HG03097 (cell line): ENCODE data around the gene ZNF423.

Source experiments
- ATAC-seq: cut with Tn5 transposase; IDR thresholded peaks from one replicate; pipeline ENCODE4 v1.9.1; 2021; ENCODE audit not compliant: unreplicated experiment, low FRiP score

Gene ZNF423

DNA sequence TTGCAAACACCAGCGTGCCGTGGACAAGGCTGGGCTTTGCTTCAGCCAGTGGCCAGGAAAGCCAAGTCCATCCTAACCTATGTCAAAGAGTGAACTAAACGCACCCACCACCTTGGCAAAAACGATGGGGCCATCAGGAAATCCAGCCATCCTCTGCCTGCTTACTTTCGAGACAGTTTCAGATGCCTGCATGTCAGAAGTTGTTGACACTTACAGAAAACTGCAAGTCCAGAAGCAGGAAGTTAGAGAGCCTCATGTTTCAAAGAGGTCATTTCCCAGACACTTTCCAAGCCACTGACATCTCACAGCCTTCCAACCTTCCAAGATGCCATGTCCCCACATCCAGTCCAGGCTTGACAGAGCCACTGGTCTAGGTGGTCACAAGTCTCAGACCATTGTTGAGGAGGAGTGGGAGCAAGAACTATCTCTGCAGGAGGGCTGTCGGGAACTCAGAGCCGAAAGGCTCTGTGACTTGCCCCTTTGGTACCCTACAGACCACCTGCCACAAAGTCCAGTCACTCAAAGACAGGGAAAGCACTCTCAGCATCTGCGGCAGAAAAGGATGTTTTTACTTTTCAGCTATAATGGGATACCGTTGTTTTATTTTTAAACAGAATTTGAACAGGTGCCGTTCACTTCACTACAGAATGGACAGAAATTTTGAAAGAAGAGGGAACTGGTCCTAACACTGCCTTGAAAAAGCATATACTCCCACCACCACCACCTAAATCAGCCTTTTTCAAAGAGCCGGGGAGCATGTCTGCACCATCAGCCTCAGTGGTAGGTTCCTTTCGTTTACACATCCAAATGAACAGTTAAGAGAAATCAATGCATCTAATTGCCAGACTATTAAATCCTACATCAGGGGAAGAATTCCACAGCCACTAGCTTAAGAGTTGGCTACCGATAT, 5.1 kb downstream of the ZNF423 start:
- ATAC-seq: no peak

DNA sequence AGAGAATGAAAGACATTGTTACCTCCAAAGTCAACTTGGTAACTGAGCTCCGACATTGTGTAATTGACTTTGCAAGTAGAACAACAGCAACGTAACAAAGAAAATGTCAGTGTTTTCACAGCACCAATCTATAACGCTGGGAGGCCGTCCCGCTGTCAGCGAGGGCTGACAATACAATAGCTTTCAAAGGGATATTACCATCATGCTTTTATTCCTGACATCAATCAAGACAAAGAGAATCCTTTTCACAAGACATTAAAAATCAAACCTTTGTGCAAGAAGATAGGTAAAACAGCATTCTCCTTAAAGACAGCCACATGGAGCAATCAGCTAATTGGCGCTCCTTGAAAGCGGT, 6.2 kb downstream of the ZNF423 start:
- no peak for ATAC-seq

DNA sequence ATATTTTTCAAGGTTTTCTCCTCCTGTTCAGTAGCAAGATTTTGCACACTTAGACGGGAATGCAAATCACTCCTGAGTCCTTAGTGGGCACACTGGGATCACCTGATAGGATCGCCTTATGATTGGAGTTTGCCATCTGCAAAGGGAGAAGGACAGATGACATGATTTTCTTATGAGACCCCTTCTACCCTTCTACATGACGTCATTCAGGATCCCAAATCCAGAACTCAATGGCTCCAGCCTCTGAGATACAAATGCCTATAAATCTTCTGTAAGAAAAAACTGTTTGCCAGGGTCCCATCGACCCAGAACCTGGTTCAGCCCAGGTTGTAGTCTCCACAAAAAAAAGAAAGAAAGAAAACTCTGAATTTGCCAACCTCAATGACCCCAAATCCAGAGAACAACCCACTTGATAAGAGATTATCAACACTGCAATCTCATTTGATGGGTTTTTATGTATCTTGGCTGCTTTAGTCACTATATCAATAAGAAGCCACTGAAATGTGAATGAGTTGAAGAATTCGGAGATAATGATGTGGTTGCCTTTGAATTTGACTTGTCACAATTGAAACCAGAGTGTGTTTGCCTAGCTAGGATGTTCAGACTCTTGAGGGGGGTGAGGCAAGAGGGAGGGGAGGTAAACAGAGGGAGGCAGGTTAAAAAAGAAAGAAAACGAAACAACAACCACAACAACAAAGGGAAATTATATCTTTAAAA, 6.7 kb downstream of the ZNF423 start:
- ATAC-seq: no peak

- ATAC-seq: no peak
Observed at GRCh38 chr16:49848530-49848929, 7.4 kb downstream of the ZNF423 start.

DNA sequence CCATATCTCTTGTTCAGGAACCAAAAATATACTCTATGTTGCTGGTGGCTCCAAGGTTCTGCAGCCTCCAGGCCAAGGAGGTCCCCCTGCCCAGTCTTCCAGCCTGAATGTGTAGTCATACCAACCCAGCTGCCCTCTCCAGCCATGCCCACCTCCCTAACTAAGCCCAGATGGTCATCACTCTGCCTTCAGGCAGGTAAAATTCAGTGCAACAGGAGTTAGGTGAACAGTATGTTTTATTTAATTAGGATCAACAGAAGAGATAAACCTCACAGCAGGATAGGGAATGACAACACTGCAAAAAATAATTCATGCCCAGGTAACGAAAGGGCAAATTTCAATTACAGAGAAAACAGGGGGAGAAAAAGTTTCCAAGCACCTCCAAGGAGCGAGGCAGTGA, 9.1 kb downstream of the ZNF423 start:
- ATAC-seq: no peak

GRCh38 chr16:49844359-49844758, 11.6 kb downstream of the ZNF423 start:
- no peak for ATAC-seq

- no peak for ATAC-seq
Observed at GRCh38 chr16:49843758-49844157, 12.2 kb downstream of the ZNF423 start.

GRCh38 chr16:49842972-49843371, 12.9 kb downstream of the ZNF423 start:
- ATAC-seq: no peak

DNA sequence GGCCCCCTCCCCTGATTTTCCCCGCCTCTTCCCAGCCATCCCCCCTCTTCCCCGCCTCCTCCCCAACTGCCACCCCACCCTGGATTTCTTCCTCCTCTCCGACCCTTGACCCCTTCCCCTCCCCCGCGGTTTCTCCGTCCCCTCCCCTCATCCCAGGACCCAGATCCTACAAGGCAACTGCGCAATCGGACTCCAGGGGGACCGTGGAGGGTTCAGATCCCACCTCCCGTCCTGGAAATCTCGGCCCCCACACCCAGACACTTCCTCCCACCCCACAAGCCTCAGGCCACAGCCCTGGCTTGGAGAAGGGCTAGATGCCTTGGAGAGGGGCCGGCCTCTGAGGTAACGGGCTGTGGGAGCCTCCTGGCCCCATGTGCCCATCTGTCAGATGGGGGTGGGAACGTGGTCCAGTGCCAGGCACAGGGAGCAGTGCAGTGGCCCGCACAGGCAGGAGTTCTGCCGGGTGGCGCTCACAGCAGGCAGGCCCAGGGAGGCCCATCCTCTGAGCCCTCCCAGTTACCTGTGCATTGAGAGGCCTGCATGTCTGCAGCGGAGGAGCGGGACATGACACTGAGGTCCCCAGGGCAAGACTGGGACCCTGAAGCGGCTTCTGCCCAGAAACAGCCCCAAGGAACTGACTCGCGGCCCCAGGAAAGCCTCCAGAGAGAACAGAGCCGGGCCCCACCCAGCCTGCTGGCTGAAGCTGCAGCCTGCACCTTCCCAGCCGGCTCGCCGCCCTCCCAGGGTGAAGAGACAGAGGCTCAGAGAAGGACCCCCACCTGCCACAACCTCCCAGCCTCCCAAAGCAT, 16.7 kb downstream of the ZNF423 start:
- no peak for ATAC-seq

DNA sequence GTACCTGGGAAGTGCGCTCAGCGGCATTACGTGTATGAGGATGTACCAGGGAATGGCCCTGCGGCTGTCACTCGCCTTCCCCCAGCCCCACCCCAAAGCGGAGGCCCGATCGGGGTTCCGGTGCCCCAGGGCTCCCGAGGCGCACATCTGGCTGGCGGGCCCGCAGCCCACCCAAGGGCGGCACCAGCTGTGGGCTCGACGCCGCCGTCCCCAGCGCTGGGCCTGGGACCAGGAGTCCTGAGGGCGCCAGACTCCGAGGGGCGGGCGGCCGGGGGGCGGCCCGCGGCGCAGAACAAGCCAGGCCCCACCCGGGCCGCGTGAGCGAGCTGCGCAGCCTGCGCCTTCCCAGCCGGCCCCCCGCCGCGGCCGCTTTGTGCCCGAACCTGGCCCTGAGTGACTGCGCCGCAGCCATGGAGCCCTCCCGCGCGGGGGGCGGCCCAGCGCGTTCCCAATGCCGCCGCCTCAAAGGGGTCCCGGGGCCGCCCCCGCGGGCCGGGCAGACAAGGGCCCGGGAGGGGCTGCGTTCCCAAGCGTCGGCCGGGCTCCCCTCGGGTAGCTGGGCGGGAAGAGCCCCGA, 17.4 kb downstream of the ZNF423 start:
- no peak for ATAC-seq

GRCh38 chr16:49837688-49838410, 18.1 kb downstream of the ZNF423 start:
- ATAC-seq: no peak

DNA sequence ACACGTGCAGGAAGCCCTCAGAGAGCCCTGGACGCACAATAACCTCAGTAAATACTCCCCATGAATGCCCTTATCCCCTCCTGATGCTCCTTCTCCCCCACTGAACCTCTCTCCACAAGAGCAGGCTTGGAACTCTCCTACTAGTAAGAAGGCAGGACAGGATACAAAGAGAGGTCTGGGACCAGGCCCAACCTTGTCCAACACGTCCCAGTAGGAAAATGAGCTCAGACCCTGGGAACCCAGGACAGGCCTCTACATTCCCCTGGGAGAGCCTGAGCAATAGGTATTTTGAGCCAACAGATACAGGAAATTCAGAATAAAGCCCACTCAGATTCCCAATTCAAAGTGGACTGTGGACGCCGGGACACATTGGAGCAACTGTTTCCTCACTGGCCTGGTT, 19.2 kb downstream of the ZNF423 start:
- ATAC-seq: no peak

DNA sequence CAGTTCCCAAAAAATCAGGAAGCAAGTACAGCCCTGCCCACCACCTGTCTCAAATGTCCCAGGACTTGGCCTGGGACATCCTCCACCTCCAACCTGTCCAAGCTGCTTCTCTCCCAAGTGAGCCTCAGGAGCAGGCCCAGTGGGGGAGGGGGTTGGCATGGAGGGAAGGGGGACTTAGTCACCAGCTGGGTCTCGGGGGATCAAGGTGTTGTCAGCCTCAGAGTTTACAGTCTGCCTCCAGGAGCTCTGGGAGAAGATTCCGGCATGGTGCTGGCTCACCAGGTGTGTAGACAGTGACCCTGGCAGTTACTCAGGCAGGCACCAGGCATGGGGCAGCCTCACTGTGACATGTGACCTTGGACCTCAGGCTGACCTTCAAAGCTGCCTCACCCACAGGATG, 19.7 kb downstream of the ZNF423 start:
- ATAC-seq: no peak

GRCh38 chr16:49835161-49835777, 20.6 kb downstream of the ZNF423 start:
- ATAC-seq: no peak

DNA sequence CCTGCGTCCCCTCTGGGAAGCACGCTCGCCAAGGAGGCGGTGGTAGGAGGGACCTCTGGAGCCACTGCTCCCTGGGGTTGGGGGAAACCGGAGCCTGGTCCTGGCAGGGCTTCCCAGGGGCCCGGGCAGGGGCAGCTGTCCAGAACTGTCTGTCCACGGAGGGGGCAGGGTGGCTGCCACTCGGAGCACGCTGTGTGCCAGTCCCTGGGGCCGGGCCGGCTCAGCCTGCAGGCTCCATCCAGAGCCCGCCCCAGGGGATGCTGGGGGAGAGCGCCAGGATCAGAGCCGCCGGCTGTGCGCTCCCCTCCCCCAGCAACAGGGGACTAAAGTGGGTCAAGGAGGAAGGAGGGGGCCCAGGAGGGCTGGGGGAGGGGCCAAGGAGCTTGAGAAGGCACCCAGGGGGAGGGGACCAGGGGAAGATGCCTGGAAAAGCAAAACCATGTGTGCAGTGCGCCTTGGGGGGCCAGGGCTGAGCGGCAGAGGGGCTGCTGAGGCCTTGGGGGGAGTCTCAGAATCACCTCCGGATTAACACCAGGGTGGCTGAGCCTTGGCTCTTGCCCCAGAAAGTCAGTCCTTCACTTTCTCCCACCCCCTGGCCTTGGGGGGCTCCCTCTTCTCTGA, 21.3 kb downstream of the ZNF423 start:
- ATAC-seq: no peak

DNA sequence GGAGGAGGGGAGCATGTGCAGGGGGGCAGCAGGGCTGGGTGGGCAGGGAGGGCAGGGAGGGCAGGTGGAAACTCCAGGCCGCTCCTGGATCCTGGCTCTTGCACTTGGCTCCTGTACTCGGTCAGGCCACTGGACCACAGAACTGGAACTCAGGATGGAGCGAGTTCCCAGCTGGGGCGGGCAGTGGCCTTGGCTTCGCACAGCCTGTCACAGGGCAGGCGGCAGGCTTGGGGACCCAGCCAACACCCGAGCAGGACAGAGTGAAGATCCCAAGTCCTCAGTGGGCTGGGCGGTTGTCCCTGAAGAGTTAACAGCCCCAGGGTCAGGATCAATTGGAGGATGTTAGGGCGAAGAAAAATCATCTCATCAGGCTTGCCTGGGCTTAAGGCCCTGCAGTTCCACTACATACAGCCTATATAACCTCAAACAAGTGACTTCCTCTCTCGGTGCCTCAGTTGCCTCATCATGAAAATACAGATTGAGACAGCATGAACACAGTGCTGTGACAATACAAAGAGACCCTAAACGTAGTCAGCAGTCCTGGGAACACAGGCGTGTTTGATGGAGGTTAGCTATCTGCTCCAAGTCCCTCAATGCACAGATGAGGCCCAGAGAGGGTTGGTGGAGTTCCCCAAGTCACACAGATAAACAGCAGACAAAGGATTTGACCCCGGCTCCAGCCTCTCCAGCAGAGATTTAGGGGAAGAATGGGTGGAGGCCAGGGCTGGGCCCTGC, 21.9 kb downstream of the ZNF423 start:
- ATAC-seq: no peak

- ATAC-seq: no peak
Observed at GRCh38 chr16:49833085-49833484, 22.8 kb downstream of the ZNF423 start.

DNA sequence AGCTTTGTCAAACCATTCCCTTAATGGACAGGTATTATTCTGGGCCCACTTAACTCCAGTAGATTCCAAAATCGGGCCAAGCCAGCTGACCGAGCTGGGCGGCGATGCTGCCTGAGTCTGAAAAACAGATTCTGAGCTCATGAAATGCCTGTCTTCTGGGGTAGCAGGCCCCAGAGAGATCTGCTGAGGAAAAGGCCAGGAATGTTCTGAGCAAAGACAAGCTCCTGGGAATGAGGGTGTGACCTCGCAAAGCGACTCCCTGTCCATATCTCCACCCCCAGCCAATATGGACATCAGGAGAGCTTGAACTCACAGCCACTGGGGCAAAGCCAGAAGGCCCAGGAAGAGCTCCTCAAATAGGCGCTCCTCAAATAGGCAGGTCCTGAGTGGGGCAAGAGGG, 23.7 kb downstream of the ZNF423 start:
- no peak for ATAC-seq

DNA sequence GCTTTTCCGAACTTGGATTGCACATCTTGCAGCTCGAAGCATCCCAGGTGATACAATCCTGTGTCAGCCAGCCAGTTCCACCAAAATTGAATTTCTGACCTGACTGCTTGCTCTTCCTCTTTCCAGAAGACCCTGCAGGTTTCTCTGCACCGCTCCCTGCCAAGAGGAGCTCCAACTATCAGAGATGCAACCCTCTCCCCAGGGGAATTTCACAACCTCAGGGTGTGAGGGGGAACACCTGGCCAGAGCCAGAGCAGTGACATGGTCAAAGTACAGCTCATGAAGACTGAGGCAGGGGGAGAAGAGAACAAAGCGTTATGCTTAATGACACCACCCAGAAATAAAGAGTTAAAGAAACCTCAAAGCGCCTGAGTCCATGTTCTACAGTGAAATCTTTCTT, 25.0 kb downstream of the ZNF423 start:
- no peak for ATAC-seq
